Measurements from ENCODE around the gene KLHL29.

- TF ChIP-seq CTCF (IDR thresholded peaks at IDR 0.05): no peak
- TF ChIP-seq EZH2 (IDR thresholded peaks at IDR 0.05; ENCODE audit: borderline replicate concordance, insufficient read depth, low read depth, low read length, poor library complexity, severe bottlenecking): no peak
Observed at GRCh38 chr2:23554054-23554697, 169.2 kb downstream of the KLHL29 start.

Measured in B cell (primary cell).